ENCODE results near the gene GRIN2D. TPM values are rescaled to one million over a fixed set of nuclear protein-coding genes. Genes with fewer than 3 reads are reported as not detected.

Gene GRIN2D
- total and polyA plus RNA-seq, 2 donors from 2014 or later: 0.13 to 0.54 TPM

GRCh38 chr19:48348045-48348444, 45.4 kb upstream of the GRIN2D start:
- intact Hi-C loops (cut with DNase I): no loop called here
- FAIRE-seq (no peak), DNase-seq (peak in 2 of 5 donors; percentile 29 to 64)
- Histone ChIP-seq H3K9ac (ENCODE audit: low read length in 3 of 3) (peak overlapping the region in 1 of 3 donors; percentile 14), H3K36me3 (ENCODE audit: control insufficient read depth in 2 of 3, insufficient read depth in 3 of 3, low read length in 3 of 3) (no peaks in the 10 kb centered on the region), H3K4me1 (ENCODE audit: control insufficient read depth in 2 of 3, insufficient read depth in 2 of 3, low read depth in 1 of 3, low read length in 3 of 3) (peaks cover 0 to 3% (median 0%) of the 10 kb centered on the region in 3 donors), H3K9me3 (ENCODE audit: control insufficient read depth in 2 of 3, insufficient read depth in 1 of 3, low read length in 3 of 3) (no peaks in the 10 kb centered on the region), H3K27me3 (ENCODE audit: control insufficient read depth, insufficient read depth, low read length) (no peaks in the 10 kb centered on the region), H3K27ac (ENCODE audit: low read depth in 2 of 2, low read length in 2 of 2) (peak overlapping the region; percentile 10 to 66), H3K4me3 (ENCODE audit: low read length in 3 of 3) (no peak overlapping the region)
- TF ChIP-seq CTCF (IDR thresholded peaks at IDR 0.05; ENCODE audit: borderline replicate concordance, extremely low read depth, insufficient read depth): no peak

GRCh38 chr19:48348737-48349136, 44.7 kb upstream of the GRIN2D start:
- H3K36me3 ChIP-seq (ENCODE audit: control insufficient read depth in 2 of 3, insufficient read depth in 3 of 3, low read length in 3 of 3): no peaks in the 10 kb centered on the region
- intact Hi-C loops (cut with DNase I): no loop called here
- no peak for FAIRE-seq

GRCh38 chr19:48350856-48351255, 42.6 kb upstream of the GRIN2D start:
- no peak overlapping the region for H3K4me3 ChIP-seq (ENCODE audit: low read length in 3 of 3)
- no peaks in the 10 kb centered on the region for H3K9me3 ChIP-seq (ENCODE audit: control insufficient read depth in 2 of 3, insufficient read depth in 1 of 3, low read length in 3 of 3)
- no peak overlapping the region for H3K27ac ChIP-seq (ENCODE audit: low read depth in 2 of 2, low read length in 2 of 2)
- peaks cover 0 to 3% (median 0%) of the 10 kb centered on the region in 3 donors for H3K4me1 ChIP-seq (ENCODE audit: control insufficient read depth in 2 of 3, insufficient read depth in 2 of 3, low read depth in 1 of 3, low read length in 3 of 3)
- intact Hi-C loops (cut with DNase I): no loop called here
- no peak for FAIRE-seq
- TF ChIP-seq CTCF (IDR thresholded peaks at IDR 0.05; ENCODE audit: borderline replicate concordance, extremely low read depth, insufficient read depth): no peak
- no peaks in the 10 kb centered on the region for H3K36me3 ChIP-seq (ENCODE audit: control insufficient read depth in 2 of 3, insufficient read depth in 3 of 3, low read length in 3 of 3)
- DNase-seq: no peak
- no peaks in the 10 kb centered on the region for H3K27me3 ChIP-seq (ENCODE audit: control insufficient read depth, insufficient read depth, low read length)
- no peak overlapping the region for H3K9ac ChIP-seq (ENCODE audit: low read length in 3 of 3)

More at GRCh38 chr19:48348737-48349136, 44.7 kb upstream of the GRIN2D start:
- Histone ChIP-seq H3K27ac (ENCODE audit: low read depth in 2 of 2, low read length in 2 of 2) (peak overlapping the region in 1 of 2 donors; percentile 10), H3K4me1 (ENCODE audit: control insufficient read depth in 2 of 3, insufficient read depth in 2 of 3, low read depth in 1 of 3, low read length in 3 of 3) (peaks cover 0 to 3% (median 0%) of the 10 kb centered on the region in 3 donors), H3K9me3 (ENCODE audit: control insufficient read depth in 2 of 3, insufficient read depth in 1 of 3, low read length in 3 of 3) (no peaks in the 10 kb centered on the region), H3K9ac (ENCODE audit: low read length in 3 of 3) (peak overlapping the region in 1 of 3 donors; percentile 14), H3K27me3 (ENCODE audit: control insufficient read depth, insufficient read depth, low read length) (no peaks in the 10 kb centered on the region), H3K4me3 (ENCODE audit: low read length in 3 of 3) (no peak overlapping the region)
- DNase-seq: no peak
- no peak for TF ChIP-seq CTCF (IDR thresholded peaks at IDR 0.05; ENCODE audit: borderline replicate concordance, extremely low read depth, insufficient read depth)

- Histone ChIP-seq H3K27ac (ENCODE audit: low read depth in 2 of 2, low read length in 2 of 2) (no peak overlapping the region), H3K9me3 (ENCODE audit: control insufficient read depth in 2 of 3, insufficient read depth in 1 of 3, low read length in 3 of 3) (no peaks in the 10 kb centered on the region)
Measured at GRCh38 chr19:48351341-48351752, 42.1 kb upstream of the GRIN2D start.

More at GRCh38 chr19:48351341-48351752, 42.1 kb upstream of the GRIN2D start:
- FAIRE-seq (no peak), DNase-seq (peak; percentile 64 to 86 (median 77))
- no peak overlapping the region for H3K9ac ChIP-seq (ENCODE audit: low read length in 3 of 3)
- H3K36me3 ChIP-seq (ENCODE audit: control insufficient read depth in 2 of 3, insufficient read depth in 3 of 3, low read length in 3 of 3): no peaks in the 10 kb centered on the region
- no peaks in the 10 kb centered on the region for H3K27me3 ChIP-seq (ENCODE audit: control insufficient read depth, insufficient read depth, low read length)
- no peak overlapping the region for H3K4me3 ChIP-seq (ENCODE audit: low read length in 3 of 3)
- intact Hi-C loops (cut with DNase I): no loop called here
- peaks cover 0 to 3% (median 0%) of the 10 kb centered on the region in 3 donors for H3K4me1 ChIP-seq (ENCODE audit: control insufficient read depth in 2 of 3, insufficient read depth in 2 of 3, low read depth in 1 of 3, low read length in 3 of 3)
- peak; percentile 72 for TF ChIP-seq CTCF (IDR thresholded peaks at IDR 0.05; ENCODE audit: borderline replicate concordance, extremely low read depth, insufficient read depth)

Measured in kidney (tissue), 14 donors.